HG03378 (cell line): ENCODE data around the gene TMEM151B.

Experiments
- ATAC-seq: cut with Tn5 transposase; IDR thresholded peaks from one replicate; pipeline ENCODE4 v1.9.1; 2021; ENCODE audit warnings: mild to moderate bottlenecking, moderate library complexity; ENCODE audit not compliant: unreplicated experiment

The TMEM151B gene

GRCh38 chr6:44263354-44264100 is 6.7 kb upstream of the TMEM151B start:
- no peak for ATAC-seq

DNA sequence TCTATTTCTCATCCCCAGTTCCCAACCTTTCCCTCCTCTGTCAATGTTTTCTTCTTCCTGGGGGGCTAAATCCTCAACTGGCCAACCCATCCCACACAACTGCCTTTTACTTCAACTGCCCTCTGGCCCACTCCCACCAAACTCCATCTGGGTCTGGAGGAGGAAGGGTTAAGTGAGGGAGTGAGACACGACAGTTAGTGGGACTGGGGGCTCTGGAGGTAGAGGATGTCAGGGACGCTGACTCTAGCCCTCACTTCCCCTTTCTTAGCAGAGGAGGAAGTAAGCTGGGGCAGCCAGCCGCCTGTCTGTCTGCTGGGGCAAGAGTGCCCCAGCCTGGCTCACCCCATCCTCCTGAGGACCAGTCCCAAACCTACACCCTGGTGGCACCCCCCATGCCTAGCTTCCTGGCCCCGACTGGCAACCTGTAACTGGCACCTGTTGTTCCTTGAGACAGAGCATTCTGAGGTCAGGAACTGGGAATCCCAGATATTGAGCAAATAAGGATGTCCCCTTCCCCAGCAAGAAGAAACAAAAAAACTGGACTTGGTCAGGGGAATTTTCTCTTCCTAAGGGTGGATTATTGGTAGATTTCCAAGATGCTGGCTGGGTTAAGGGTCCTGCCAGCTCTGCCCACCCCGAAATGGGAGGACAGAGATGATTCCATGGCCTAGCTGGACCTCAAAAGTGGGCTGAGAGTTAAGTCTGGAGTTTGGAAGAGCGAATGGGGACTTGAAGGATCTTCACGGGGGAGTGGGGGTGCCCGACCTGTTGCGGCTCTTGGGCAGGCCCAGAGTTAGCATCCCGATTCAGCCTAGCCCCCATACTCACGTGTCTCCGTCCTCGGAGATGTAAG is 5.9 kb upstream of the TMEM151B start:
- no peak for ATAC-seq

DNA sequence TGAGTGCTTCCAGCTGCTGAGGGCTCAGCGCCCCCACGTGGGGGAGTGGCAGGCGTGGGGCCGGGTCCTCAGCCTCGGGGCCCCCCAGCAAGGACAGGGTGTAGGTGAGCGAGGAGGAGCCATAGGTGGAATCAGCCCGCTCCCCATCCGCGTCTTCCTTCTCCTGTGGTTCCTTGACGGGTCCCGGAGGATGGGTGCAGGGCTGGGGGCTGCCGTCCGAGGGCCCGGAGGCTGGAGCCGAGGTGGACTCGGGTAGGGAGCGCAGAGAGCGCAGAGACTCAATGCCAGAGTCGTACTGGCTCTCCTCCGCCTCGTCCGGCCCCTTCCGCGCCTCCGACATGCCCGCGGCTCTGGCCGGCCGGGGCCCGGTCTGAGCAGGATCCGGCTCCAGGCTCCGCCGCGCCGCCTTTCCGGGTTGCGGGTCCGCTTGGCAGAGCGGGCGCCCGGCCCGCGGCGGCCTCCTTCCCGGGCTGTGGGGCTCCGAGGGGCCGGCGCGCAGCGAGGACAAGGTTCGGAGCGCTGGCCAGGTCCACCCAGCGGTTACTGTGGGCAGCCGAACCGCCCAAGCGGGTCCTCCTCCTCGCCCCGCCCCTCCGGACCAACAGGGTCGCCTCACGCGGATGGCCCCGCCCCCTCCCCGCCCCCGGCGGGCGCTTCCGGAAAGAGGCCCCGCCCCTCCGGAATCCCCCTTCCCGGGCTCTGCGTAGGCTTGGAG is 5.1 kb upstream of the TMEM151B start, which contains the start of gene NFKBIE:
NFKBIE (minus strand) TSS at position 545 of the 715 bp plus-strand sequence; CDS start at position 340, 205 bp downstream.
- ATAC-seq = peak; percentile 23

- ATAC-seq = no peak
Observed at GRCh38 chr6:44265722-44266233, 4.5 kb upstream of the TMEM151B start.

DNA sequence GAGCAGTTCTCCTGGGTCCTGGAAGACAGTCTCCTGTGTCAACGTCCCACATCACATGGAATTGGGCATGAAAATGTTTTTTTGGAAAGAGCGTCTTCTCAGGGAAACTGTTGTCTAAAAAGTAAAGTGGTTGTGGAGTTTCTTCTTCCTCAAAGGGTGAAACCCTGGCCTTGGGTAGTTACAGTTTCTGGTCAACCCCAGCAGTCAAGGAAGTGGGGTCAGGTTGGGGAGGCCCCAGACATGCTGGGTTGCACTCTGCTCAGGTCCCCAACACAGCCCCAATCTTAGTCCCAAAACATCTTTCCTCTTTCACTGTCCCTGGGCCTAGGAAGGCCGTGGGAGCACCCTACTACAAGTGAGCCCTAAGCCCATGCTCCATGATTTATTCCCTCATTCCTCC is 3.9 kb upstream of the TMEM151B start:
- peak; percentile 28 for ATAC-seq

GRCh38 chr6:44267252-44267651 is 3.0 kb upstream of the TMEM151B start:
- ATAC-seq = no peak

DNA sequence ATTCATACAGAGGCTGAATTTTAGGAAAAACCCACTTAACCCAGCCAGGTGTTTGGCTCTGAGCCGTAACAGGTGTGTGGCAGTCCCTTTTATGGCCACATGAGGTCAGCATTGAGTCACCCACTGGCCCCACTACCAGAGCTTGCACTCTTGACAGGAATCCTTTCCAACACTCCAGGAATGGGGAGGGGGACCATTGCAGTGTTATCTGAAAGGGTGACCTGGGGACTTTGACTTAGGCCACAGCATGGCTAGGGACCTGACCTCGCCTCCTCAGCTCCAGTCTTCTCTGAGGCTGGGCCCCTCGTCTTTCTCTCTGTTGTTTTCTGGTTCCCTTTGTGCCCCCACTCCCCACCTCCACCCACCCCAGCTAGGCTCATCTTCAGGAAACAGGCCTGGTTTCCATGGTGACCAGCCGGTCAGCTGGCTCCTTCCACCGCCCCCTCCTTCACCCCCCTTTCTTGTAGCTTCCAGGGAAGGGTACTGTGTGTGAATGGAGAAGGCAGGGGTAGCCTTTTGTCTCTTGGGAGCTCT is 2.1 kb upstream of the TMEM151B start:
- ATAC-seq = no peak

GRCh38 chr6:44269178-44269920 is 901 bp upstream of the TMEM151B start:
- no peak for ATAC-seq

GRCh38 chr6:44270526-44271405 is 516 bp downstream of the TMEM151B start:
- ATAC-seq = no peak

DNA sequence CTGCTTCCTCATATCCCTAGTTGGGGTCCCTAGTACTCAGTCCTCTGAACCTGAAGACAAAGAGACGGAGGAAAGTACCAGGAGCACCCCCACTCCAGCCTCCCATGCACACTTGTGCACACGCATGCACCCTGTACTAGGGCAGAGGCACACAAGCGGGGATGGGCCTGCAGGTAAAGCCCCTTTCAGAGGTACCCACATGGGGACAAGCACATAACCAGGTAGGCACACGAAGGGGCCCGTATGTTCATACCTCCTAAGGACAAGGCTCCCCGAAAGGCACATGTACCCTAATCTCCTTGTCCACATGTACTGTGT is 1.1 kb downstream of the TMEM151B start:
- ATAC-seq = no peak

- ATAC-seq = no peak
Observed at GRCh38 chr6:44271914-44272313, 1.7 kb downstream of the TMEM151B start.

DNA sequence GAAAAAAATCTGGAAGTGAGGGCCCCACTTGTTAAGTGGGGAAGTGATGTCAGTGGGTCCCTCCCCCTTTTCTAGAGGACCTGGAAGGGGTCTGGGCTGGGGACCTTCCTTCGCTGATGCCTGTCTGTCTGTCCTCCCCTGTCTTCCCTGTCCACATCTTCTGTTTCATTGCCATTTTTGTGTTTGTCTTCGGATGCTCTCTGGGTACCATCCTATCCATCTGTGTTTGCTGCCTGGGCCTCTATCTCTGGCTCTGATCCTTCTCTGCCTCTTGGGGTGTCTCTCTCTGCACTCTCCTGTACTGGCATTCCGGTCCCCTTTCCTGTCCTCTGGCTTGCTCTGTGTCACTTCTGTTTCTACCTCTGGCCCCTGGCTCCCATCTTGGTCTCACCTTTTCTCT is 2.3 kb downstream of the TMEM151B start:
- no peak for ATAC-seq

- no peak for ATAC-seq
Observed at GRCh38 chr6:44272999-44273566, 2.8 kb downstream of the TMEM151B start.

DNA sequence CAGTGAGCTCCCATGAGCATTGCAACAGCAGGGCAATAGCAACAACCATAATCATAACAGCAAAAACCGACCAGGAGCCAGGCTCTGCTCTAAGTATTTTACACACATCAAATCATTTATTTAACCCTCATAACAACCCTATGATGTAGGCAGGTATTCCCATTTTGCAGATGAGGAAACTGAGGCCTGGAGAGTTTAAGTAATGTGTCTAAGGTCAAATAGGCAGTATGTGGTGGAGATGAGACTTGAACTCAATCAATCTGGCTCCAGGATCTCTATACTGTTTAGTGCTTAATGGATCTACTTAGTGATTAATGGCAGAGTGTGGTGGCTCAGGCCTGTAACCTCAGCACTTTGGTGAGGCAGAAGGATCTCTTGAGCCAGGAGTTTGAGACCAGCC is 3.4 kb downstream of the TMEM151B start:
- no peak for ATAC-seq

- no peak for ATAC-seq
Observed at GRCh38 chr6:44275271-44275748, 5.1 kb downstream of the TMEM151B start.

- no peak for ATAC-seq
Observed at GRCh38 chr6:44275749-44276648, 5.7 kb downstream of the TMEM151B start.

- ATAC-seq = no peak
Observed at GRCh38 chr6:44276667-44277640, 6.7 kb downstream of the TMEM151B start.
